ENCODE results near the gene ZNF35.

ZNF35 gene

GRCh38 chr3:44685128-44685800, 36.7 kb downstream of the ZNF35 start:
- no peak for FAIRE-seq

DNA sequence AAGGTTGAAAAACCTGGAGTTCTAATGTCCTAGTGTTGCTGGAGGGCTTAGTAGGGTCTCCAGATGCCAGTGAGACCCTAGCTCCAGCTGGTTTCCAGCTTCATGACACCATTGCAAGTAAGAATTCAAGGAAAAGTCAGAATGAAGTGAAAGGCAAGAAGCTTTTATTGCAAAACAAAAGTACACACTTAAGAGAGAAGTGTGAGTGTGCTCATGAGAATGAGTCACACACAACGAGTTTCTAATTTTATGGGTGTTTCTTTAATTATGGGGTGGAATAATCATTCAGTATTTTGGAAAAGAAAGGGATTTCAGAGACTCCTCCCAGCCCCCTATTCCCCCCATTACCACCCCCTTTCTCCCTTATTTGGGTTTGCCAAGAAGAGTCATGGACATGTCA, 39.4 kb downstream of the ZNF35 start:
- no peak for FAIRE-seq

Measured in endometrium (tissue), 2 donors.